K562 (cell line): Measurements from ENCODE around the gene PTPN18. TPM values are rescaled to one million over a fixed set of nuclear protein-coding genes. Genes with fewer than 3 reads are reported as not detected.
A peak's percentile ranks its signal among the peaks of the same experiment; 100 is the strongest.

Source experiments
- BRD9 ChIP-seq: fragments of 450-650 bp; IDR thresholded peaks from 2 replicates; pipeline ENCODE4 v1.6.1; 2018; ENCODE audit warnings: low read depth; ENCODE audit not compliant: partially characterized antibody
- DMBX1 ChIP-seq: fragments of 250-450 bp; sonication (Bioruptor Pico); IDR thresholded peaks from 2 replicates; pipeline ENCODE4 v1.8.0; 2022; ENCODE audit warnings: inconsistent platforms, mild to moderate bottlenecking, moderate library complexity, borderline replicate concordance
- ELF4 ChIP-seq: fragments of 450-650 bp; formaldehyde crosslinking; IDR thresholded peaks from 2 replicates; pipeline ENCODE4 v1.4.0; 2022; ENCODE audit warnings: missing genetic modification characterization
- EP300 ChIP-seq: IDR thresholded peaks from 2 replicates; pipeline ENCODE4 v1.6.1; 2012; ENCODE audit warnings: low read length, improper control_type of control experiment
- ETV1 ChIP-seq: fragments of 450-650 bp; conservative IDR thresholded peaks from 2 replicates; pipeline ENCODE4 v1.6.1; 2016; ENCODE audit warnings: missing genetic modification characterization, control low read depth, low read depth, missing compliant biosample characterization
- GTF3C2 ChIP-seq: IDR thresholded peaks from 3 replicates; pipeline ENCODE4 v1.6.1; 2011; ENCODE audit warnings: borderline replicate concordance, mild to moderate bottlenecking, moderate library complexity; ENCODE audit not compliant: insufficient read length; ENCODE audit errors: extremely low read depth
- NEUROD1 ChIP-seq: fragments of 150-350 bp; IDR thresholded peaks from 2 replicates; pipeline ENCODE4 v1.6.1; 2014; ENCODE audit warnings: borderline replicate concordance, low read length, low read depth; ENCODE audit not compliant: partially characterized antibody
- PHB ChIP-seq: fragments of 250-450 bp; sonication (Bioruptor Pico); IDR thresholded peaks from 2 replicates; pipeline ENCODE4 v1.5.0; 2021
- POLR2A ChIP-seq: fragments of 450-650 bp; conservative IDR thresholded peaks from 2 replicates; pipeline ENCODE4 v1.6.1; 2016
- RBFOX2 ChIP-seq: fragments of 200-400 bp; formaldehyde crosslinking; IDR thresholded peaks from 2 replicates; pipeline ENCODE4 v1.6.1; 2017; ENCODE audit warnings: low read depth, mild to moderate bottlenecking, low read length, moderate library complexity
- ZBTB7A ChIP-seq: IDR thresholded peaks from 2 replicates; pipeline ENCODE4 v1.6.1; 2011; ENCODE audit warnings: low read depth, mild to moderate bottlenecking, low read length, moderate library complexity, borderline replicate concordance; ENCODE audit not compliant: control insufficient read depth
- ZNF12 ChIP-seq: sonication (generic); formaldehyde crosslinking; IDR thresholded peaks from 2 replicates; pipeline ENCODE4 v1.4.0; 2020; ENCODE audit warnings: mild to moderate bottlenecking, missing genetic modification reagents
- ZNF146 ChIP-seq: IDR thresholded peaks from one replicate; pipeline ENCODE4 v1.6.1; 2018; ENCODE audit warnings: missing compliant biosample characterization; ENCODE audit not compliant: unreplicated experiment
- ZNF584 ChIP-seq: fragments of 200-800 bp; sonication (Bioruptor generic); IDR thresholded peaks from 2 replicates; pipeline ENCODE4 v1.6.1; 2016; ENCODE audit warnings: low read depth, mild to moderate bottlenecking, missing genetic modification characterization, missing compliant biosample characterization
- ZNF717 ChIP-seq: fragments of 250-450 bp; sonication (Bioruptor Pico); IDR thresholded peaks from 2 replicates; pipeline ENCODE4 v1.5.0; 2021
- polyA plus RNA-seq, 8 experiments: library from polyadenylated mRNA; depleted of rRNA in 4 of 8; stranded (reverse) in 5 of 8; unstranded in 3 of 8; fragments of >200 nt; fragmentation: Nextera tagmentation in 2 of 8; fragmentation: Illumina TruSeq in 1 of 8; extraction: Ambion mirVana in 2 of 8; extraction: Trizol in 1 of 8; gene quantifications; 2 replicates each; pipeline versions ENCODE4 v1.2.1 to v1.2.3, GENCODE V29; 2011 to 2014; ENCODE audit warnings: inconsistent platforms in 1 of 8, missing spikeins in 1 of 8
- total RNA-seq, 7 experiments: library from RNA; depleted of rRNA in 6 of 7; stranded (reverse); fragments of >200 nt in 6 of 7; fragmentation: Illumina TruSeq in 2 of 7; extraction: Trizol in 2 of 7; gene quantifications; 2 replicates each; pipeline versions ENCODE4 v1.2.1 to v1.2.3, GENCODE V29; 2011 to 2021; ENCODE audit warnings: low replicate concordance in 1 of 7
- TF ChIP-seq, protein P1 (sequence below): fragments of 250-450 bp; sonication (Bioruptor Pico); IDR thresholded peaks from 2 replicates; pipeline ENCODE4 v1.5.1; 2021; ENCODE audit warnings: mild to moderate bottlenecking
- TF ChIP-seq, protein P2 (sequence below): sonication (generic); formaldehyde crosslinking; IDR thresholded peaks from 2 replicates; pipeline ENCODE4 v1.8.1; 2022; ENCODE audit warnings: missing genetic modification reagents
- TF ChIP-seq, protein P3 (sequence below): sonication (generic); formaldehyde crosslinking; IDR thresholded peaks from 2 replicates; pipeline ENCODE4 v1.8.0; 2022; ENCODE audit warnings: mild to moderate bottlenecking, low read depth, missing genetic modification reagents
- TF ChIP-seq, protein P4 (sequence below): fragments of 450-650 bp; IDR thresholded peaks from 2 replicates; pipeline ENCODE4 v1.6.1; 2017; ENCODE audit warnings: mild to moderate bottlenecking, moderate library complexity

PTPN18 gene
- total and polyA plus RNA-seq, 9 of the 15 experiments (the other 6 are each of a cell fraction or from before 2014, with no cell fraction given) = 11.6 to 90.7 (median 49.6) TPM

GRCh38 chr2:130372833-130373807 is 17.3 kb downstream of the PTPN18 start (continued):
- TF ChIP-seq, protein P1, sequence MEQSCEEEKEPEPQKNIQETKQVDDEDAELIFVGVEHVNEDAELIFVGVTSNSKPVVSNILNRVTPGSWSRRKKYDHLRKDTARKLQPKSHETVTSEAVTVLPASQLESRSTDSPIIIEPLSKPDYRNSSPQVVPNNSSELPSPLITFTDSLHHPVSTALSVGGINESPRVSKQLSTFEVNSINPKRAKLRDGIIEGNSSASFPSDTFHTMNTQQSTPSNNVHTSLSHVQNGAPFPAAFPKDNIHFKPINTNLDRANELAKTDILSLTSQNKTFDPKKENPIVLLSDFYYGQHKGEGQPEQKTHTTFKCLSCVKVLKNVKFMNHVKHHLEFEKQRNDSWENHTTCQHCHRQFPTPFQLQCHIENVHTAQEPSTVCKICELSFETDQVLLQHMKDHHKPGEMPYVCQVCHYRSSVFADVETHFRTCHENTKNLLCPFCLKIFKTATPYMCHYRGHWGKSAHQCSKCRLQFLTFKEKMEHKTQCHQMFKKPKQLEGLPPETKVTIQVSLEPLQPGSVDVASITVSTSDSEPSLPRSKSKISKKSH = no peak
- TF ChIP-seq ZNF584 = 0 out of 2 replicates have a peak, but pooled peaks have one; percentile 50
- TF ChIP-seq GTF3C2 = no peak
- TF ChIP-seq, protein P2, sequence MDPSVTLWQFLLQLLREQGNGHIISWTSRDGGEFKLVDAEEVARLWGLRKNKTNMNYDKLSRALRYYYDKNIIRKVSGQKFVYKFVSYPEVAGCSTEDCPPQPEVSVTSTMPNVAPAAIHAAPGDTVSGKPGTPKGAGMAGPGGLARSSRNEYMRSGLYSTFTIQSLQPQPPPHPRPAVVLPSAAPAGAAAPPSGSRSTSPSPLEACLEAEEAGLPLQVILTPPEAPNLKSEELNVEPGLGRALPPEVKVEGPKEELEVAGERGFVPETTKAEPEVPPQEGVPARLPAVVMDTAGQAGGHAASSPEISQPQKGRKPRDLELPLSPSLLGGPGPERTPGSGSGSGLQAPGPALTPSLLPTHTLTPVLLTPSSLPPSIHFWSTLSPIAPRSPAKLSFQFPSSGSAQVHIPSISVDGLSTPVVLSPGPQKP (CRISPR knock-in tag) = no peak
- TF ChIP-seq, protein P3, sequence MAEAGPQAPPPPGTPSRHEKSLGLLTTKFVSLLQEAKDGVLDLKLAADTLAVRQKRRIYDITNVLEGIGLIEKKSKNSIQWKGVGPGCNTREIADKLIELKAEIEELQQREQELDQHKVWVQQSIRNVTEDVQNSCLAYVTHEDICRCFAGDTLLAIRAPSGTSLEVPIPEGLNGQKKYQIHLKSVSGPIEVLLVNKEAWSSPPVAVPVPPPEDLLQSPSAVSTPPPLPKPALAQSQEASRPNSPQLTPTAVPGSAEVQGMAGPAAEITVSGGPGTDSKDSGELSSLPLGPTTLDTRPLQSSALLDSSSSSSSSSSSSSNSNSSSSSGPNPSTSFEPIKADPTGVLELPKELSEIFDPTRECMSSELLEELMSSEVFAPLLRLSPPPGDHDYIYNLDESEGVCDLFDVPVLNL = no peak
- TF ChIP-seq NEUROD1 = no peak
- TF ChIP-seq ETV1 = 0 out of 2 replicates have a peak, but pooled peaks have one; percentile 0
- TF ChIP-seq RBFOX2 = peak; percentile 56; the same call in 1 of the 2 replicates
- TF ChIP-seq, protein P4, sequence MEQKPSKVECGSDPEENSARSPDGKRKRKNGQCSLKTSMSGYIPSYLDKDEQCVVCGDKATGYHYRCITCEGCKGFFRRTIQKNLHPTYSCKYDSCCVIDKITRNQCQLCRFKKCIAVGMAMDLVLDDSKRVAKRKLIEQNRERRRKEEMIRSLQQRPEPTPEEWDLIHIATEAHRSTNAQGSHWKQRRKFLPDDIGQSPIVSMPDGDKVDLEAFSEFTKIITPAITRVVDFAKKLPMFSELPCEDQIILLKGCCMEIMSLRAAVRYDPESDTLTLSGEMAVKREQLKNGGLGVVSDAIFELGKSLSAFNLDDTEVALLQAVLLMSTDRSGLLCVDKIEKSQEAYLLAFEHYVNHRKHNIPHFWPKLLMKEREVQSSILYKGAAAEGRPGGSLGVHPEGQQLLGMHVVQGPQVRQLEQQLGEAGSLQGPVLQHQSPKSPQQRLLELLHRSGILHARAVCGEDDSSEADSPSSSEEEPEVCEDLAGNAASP = no peak
- no peak for TF ChIP-seq ZNF717 (CRISPR knock-in tag)
- 0 out of 2 replicates have a peak, but pooled peaks have one; percentile 12 for TF ChIP-seq PHB (CRISPR knock-in tag)
- no peak for TF ChIP-seq ZBTB7A
- no peak for TF ChIP-seq ZNF12 (CRISPR knock-in tag)
- TF ChIP-seq ZNF146 (CRISPR knock-in tag) = no peak
- no peak for TF ChIP-seq BRD9
- TF ChIP-seq EP300 = peak; percentile 2; the same call in 1 of the 2 replicates
- TF ChIP-seq DMBX1 = no peak
- no peak for TF ChIP-seq ELF4 (CRISPR knock-in tag)
- peak; percentile 16; the same call in 1 of the 2 replicates for TF ChIP-seq POLR2A
